Measurements from ENCODE around the gene CYP3A7. TPM values are rescaled to one million over a fixed set of nuclear protein-coding genes. Genes with fewer than 3 reads are reported as not detected.
A peak's percentile ranks its signal among the peaks of the same experiment; 100 is the strongest.

Gene CYP3A7
- total and polyA plus RNA-seq, 9 of the 15 experiments (the other 6 are each of a cell fraction or from before 2014, with no cell fraction given) = 0.20 TPM; not detected in 8

- in situ Hi-C loops (cut with MboI) = no loop called here
- CTCF ChIA-PET (ENCODE audit: low intra/inter-chr PET ratio) = no interaction called here
- no peak for FAIRE-seq
These were observed 59.8 kb downstream of the CYP3A7 start for GRCh38 chr7:99674995-99675742.

GRCh38 chr7:99672573-99672972 lies 62.4 kb downstream of the CYP3A7 start:
- intact Hi-C loops (cut with micrococcal nuclease) = no loop called here
- TF ChIP-seq ZBTB1 (CRISPR knock-in tag; IDR thresholded peaks at IDR 0.05; ENCODE audit: borderline replicate concordance, low read depth) (no peak), HDAC6 (IDR thresholded peaks at IDR 0.05; ENCODE audit: low read depth, low read length) (no peak), SMAD4 (CRISPR knock-in tag; conservative IDR thresholded peaks at IDR 0.05) (no peak), IFI16 (CRISPR knock-in tag; IDR thresholded peaks at IDR 0.05) (no peak), HNRNPK (IDR thresholded peaks at IDR 0.05; ENCODE audit: low read depth, low read length, poor library complexity, severe bottlenecking) (no peak), CBX1 (IDR thresholded peaks at IDR 0.05; ENCODE audit: low read depth) (no peak), ZHX1 (conservative IDR thresholded peaks at IDR 0.05; ENCODE audit: low read length) (no peak), SMAD2 (IDR thresholded peaks at IDR 0.05; ENCODE audit: low read depth, low read length) (no peak)

More at GRCh38 chr7:99674995-99675742, 59.8 kb downstream of the CYP3A7 start:
- Histone ChIP-seq H2AFZ (ENCODE audit: low read depth, low read length) (no peak overlapping the region), H3K4me3 (no peak overlapping the region), H3K4me1 (replicated peaks in 1 of 2; ENCODE audit: control insufficient read depth in 2 of 2, insufficient read depth in 2 of 2, low read length in 2 of 2) (peaks cover 11 to 24% of the 10 kb centered on the region in 2 experiments; a peak in 4 of 5 replicates), H3K9me1 (ENCODE audit: control insufficient read depth, insufficient read depth, low read length) (no peaks in the 10 kb centered on the region), H3K36me3 (ENCODE audit: control insufficient read depth, insufficient read depth, low read length) (no peaks in the 10 kb centered on the region; the same call in 2 of the 3 replicates), H3K9me3 (replicated peaks; ENCODE audit: control insufficient read depth, insufficient read depth, low read depth, low read length) (no peaks in the 10 kb centered on the region), H3K27me3 (ENCODE audit: control insufficient read depth in 2 of 2, insufficient read depth in 2 of 2, low read length in 2 of 2) (no peaks in the 10 kb centered on the region), H3K9ac (ENCODE audit: insufficient read depth in 1 of 2, low read depth in 2 of 2, low read length in 2 of 2) (no peak overlapping the region), H3K27ac (ENCODE audit: extremely low read depth, low read depth, low read length) (no peak overlapping the region), H4K20me1 (replicated peaks; ENCODE audit: control insufficient read depth, insufficient read depth, low read length) (no peaks in the 10 kb centered on the region), H3K79me2 (ENCODE audit: control insufficient read depth, insufficient read depth, low read length) (no peaks in the 10 kb centered on the region), H3K4me2 (ENCODE audit: insufficient read depth, low read length) (no peak overlapping the region)
- no peak for ATAC-seq
- no TSS peak for BruUV-seq (replicated peaks)
- intact Hi-C loops (cut with micrococcal nuclease) = no loop called here
- POLR2A ChIA-PET = interaction anchor here (0.8 to 3.0 kb wide), 5 partner anchors 9 to 174 kb away, joined by 3 to 12 read pairs (median 3); no protein-coding TSS in a partner anchor
- no peak for DNase-seq (ENCODE audit: extremely low read depth in 1 of 4, low spot score in 3 of 4)
- WGBS (ENCODE audit: insufficient coverage, low coverage, missing lambda C conversion rate) = 23% methylated on average over 2 of the region's 2 CpGs
- TF ChIP-seq TCF7L2 (IDR thresholded peaks at IDR 0.05; ENCODE audit: low read depth, low read length) (no peak), CREM (IDR thresholded peaks at IDR 0.05; ENCODE audit: low read depth) (no peak), ZNF699 (CRISPR knock-in tag; IDR thresholded peaks at IDR 0.05; ENCODE audit: insufficient replicate concordance) (peak; percentile 38), HNRNPK (IDR thresholded peaks at IDR 0.05; ENCODE audit: low read depth, low read length, poor library complexity, severe bottlenecking) (peak; percentile 85)

More at GRCh38 chr7:99672573-99672972, 62.4 kb downstream of the CYP3A7 start:
- Histone ChIP-seq H3K27me3 (ENCODE audit: control insufficient read depth in 2 of 2, insufficient read depth in 2 of 2, low read length in 2 of 2) (no peaks in the 10 kb centered on the region), H3K4me3 (no peak overlapping the region), H3K79me2 (ENCODE audit: control insufficient read depth, insufficient read depth, low read length) (no peaks in the 10 kb centered on the region), H3K36me3 (ENCODE audit: control insufficient read depth, insufficient read depth, low read length) (no peaks in the 10 kb centered on the region; the same call in 2 of the 3 replicates), H3K9me3 (replicated peaks; ENCODE audit: control insufficient read depth, insufficient read depth, low read depth, low read length) (no peaks in the 10 kb centered on the region), H3K9me1 (ENCODE audit: control insufficient read depth, insufficient read depth, low read length) (no peaks in the 10 kb centered on the region), H3K4me2 (ENCODE audit: insufficient read depth, low read length) (no peak overlapping the region), H4K20me1 (replicated peaks; ENCODE audit: control insufficient read depth, insufficient read depth, low read length) (no peaks in the 10 kb centered on the region), H3K4me1 (replicated peaks in 1 of 2; ENCODE audit: control insufficient read depth in 2 of 2, insufficient read depth in 2 of 2, low read length in 2 of 2) (peaks cover 0 to 13% of the 10 kb centered on the region in 2 experiments; a peak in 3 of 5 replicates), H2AFZ (ENCODE audit: low read depth, low read length) (no peak overlapping the region), H3K9ac (ENCODE audit: insufficient read depth in 1 of 2, low read depth in 2 of 2, low read length in 2 of 2) (no peak overlapping the region), H3K27ac (ENCODE audit: extremely low read depth, low read depth, low read length) (no peak overlapping the region)
- in situ Hi-C loops (cut with MboI) = no loop called here
- FAIRE-seq = no peak
- BruUV-seq (replicated peaks) = no TSS peak
- CTCF ChIA-PET (ENCODE audit: low intra/inter-chr PET ratio) = no interaction called here
- DNase-seq (ENCODE audit: extremely low read depth in 1 of 4, low spot score in 3 of 4) = no peak
- POLR2A ChIA-PET = no interaction called here
- WGBS (ENCODE audit: insufficient coverage, low coverage, missing lambda C conversion rate) = 23% methylated on average over 7 of the region's 7 CpGs
- ATAC-seq = peak; percentile 57
